GM21360 (cell line): ENCODE data around the gene MRFAP1.

Source experiments
- ATAC-seq: cut with Tn5 transposase; IDR thresholded peaks from one replicate; pipeline ENCODE4 v1.9.1; 2021; ENCODE audit warnings: mild to moderate bottlenecking, moderate library complexity; ENCODE audit not compliant: unreplicated experiment

MRFAP1 gene

GRCh38 chr4:6640292-6641163 is at the start of gene MRFAP1:
TSS of gene MRFAP1 (plus strand) at chr4:6640685. CDS start at chr4:6640863, 178 bp downstream.
- peak; percentile 74 for ATAC-seq

GRCh38 chr4:6591313-6591712 is 49.2 kb upstream of the MRFAP1 start:
- ATAC-seq = no peak

DNA sequence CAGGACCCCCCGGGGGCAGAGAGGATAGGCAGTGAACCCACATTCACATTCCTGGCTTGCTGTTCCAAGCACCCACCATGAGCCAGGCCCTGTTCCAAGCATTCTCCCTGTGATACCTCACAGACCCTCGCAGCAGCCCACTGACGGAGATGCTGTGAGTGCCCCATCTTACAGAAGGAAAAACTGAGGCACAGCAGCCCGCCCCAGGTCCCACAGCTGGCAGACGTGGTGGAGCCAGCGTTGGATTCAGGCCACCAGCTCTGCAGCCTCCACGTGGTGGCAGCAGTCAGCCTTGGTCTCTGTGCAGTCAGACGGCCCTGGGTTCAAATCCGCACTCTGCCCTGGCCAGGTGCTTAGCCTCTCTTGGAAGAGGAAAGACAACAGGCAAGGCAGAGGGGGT is 48.7 kb upstream of the MRFAP1 start:
- no peak for ATAC-seq

DNA sequence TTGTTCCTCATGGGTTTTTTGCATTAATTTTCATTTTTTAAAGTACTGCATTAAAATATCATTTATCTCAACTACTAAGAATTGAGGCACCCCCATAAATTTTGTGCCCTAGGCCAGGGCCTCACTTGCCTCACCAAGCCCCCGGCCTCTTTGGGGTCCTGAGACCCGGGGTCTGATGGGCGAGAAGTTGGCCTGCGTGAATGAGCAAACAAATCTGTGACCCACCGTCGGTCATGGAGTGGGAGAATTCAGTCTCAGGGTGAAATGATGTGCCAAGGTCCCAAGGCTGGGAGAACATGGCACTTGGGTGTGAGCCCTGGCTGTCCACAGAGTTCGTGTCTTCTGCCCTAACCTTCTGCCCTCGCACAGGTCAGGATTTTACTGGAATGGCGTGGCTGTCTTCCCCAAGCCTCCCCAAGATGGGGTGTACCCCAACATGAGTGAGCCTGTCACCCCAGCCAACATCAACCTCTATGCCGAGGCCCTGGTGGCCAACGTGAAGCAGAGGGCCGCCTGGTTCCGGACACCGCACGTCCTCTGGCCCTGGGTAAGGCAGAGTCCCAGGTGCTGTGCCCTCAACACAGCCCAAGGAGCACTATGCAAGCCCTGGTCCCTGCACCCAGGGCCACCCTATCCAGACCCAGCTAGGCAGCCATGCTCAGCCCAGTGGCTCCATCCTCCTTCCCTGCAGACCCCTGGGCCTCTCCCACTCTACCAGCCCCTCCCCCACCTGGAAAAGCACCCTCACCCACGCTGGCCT is 47.5 kb upstream of the MRFAP1 start:
- no peak for ATAC-seq

- ATAC-seq = no peak
These were observed 46.1 kb upstream of the MRFAP1 start for GRCh38 chr4:6594341-6594740.

- no peak for ATAC-seq
These were observed 45.6 kb upstream of the MRFAP1 start for GRCh38 chr4:6594826-6595355.

DNA sequence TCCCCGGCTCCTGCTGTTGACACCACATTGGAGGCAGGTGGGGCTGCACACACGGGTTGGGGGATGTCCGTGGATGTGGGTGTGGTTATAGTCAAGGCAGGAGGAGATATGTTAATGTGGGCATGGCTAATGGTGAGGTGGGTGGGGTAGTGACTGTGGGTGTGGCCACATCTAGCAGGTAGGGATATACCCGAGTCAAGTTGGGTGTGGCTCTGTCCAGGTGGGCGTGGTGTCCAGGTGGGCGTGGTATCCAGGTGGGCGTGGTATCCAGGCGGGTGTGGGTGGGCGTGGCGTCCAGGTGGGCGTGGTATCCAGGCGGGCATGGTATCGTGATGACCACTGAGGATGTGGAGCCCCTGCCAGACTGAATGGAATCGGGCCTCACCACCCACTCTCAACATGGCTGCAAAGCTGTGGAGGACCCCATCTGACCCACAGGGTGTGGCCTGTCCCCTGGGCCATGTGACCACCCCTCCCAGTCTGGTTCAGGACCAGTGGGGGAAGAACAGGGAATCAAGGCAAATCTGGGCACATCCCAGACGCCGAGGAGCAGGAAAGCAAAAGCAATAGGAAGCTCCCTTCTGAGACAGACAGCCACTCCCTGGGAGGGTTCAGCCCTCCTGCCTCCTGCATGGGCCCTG is 44.5 kb upstream of the MRFAP1 start:
- no peak for ATAC-seq

DNA sequence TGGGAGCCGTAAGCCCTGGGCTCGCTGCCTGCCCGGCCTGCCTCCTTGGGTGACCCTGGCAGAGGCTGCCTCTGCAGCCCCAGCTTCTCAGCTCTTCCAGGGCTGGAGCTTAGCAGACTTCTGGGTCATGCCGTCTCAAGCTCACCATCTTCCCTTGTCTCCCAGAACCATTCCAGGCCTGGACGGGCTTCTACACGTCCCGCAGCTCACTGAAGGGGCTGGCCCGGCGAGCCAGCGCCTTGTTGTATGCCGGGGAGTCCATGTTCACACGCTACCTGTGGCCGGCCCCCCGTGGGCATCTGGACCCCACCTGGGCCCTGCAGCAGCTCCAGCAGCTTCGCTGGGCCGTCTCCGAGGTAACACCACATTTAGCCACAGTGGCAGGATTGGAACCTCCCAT is 43.5 kb upstream of the MRFAP1 start:
- no peak for ATAC-seq

DNA sequence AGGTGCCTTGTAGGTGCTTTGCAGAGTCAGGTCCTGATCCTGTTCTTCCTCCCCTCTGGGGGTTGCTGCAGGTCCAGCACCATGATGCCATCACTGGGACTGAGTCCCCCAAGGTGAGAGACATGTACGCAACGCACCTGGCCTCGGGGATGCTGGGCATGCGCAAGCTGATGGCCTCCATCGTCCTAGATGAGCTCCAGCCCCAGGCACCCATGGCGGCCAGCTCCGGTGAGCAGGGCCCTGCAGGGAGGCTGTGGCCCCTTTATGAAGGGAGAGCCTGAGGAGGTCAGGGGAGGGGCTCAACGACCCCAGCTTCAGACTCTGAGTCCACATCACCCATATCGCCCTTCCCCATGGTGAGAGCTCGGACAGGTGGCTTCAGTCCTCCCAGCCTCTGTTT is 42.4 kb upstream of the MRFAP1 start:
- ATAC-seq = no peak

DNA sequence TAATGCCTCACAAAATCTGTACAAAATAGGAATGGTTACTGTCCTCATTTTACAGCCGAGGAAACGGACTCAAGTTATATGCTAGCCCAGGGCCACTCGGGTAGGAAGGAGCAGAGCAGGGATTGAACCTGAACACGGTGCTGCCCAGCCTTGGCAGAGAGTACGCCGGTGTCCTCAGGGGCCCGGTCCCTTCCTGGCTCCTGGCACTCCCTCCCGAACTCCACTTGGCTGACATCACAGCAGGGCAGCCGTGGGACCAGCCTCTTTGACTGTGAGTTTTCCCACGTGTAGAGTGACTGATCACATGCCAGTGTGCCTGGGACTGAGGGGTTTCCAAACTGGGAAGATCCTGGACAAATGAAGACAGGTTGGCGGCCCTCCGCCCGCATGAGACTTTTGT is 41.8 kb upstream of the MRFAP1 start:
- ATAC-seq = no peak

DNA sequence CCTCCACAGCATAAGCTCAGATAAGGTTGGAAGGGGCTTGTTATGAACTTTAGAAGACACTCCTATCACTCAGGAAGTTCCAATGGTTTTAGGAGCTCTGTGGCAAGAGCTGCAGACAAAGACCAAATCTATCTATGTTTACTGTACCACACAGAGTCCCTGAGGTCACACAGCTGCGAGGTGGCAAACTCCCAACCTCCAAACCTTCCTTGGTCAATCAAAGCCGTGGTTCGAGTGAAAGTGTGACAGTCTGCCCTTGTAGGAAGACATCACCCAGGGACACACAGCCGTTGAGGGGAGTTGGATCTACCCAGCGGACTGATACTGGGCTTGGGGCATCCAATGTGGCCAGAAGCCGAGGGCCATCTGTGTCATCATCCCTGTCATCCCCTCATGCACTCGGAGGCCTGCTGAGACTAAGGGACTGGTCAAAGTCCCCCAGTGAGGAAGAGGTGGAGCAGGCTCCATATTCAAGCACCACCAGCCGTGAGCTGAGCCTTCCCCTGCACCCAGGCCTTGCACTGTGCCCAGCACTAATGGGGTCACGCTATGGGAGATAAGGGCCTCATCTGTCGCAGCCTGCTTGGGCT is 38.7 kb upstream of the MRFAP1 start:
- no peak for ATAC-seq

DNA sequence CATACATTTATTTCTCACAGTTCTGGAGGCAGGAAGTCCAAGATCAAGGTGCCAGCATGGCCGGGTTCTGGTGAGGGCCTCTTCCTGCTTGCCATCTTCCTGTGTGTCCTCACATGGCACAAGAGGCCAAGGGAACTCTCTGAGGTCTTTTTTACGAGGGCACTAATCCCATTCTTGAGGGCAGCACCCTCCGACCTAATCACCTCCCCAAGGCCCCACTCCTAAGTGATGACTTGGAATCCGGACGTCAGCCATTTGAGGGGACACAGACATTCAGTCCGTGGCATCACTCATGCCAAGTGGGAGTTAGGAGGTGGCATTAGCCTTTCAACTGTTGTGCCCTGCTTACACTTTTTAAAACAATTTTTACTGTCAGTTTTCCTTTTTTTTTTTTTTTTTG is 38.2 kb upstream of the MRFAP1 start:
- ATAC-seq = no peak

DNA sequence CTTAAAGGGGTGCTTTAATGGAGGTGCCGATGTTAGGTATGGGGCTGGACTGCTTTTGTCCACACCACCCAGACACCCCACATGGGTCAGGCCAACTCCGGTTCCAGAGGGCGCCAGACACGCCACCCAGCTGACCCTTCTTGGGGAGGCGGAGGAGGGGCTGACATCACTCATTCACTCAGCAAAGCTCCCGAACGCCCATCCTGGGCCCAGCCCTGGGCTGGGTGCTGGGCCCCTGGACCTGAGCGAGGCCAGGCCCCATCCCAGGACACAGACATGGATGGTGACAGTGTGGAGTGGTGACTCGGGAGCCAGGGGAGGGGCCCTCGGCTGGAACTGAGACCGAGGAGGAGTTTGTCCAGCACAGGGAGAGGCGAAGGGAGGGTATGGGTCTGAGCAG is 37.4 kb upstream of the MRFAP1 start:
- ATAC-seq = no peak

GRCh38 chr4:6605114-6605513 is 35.4 kb upstream of the MRFAP1 start:
- ATAC-seq = no peak

DNA sequence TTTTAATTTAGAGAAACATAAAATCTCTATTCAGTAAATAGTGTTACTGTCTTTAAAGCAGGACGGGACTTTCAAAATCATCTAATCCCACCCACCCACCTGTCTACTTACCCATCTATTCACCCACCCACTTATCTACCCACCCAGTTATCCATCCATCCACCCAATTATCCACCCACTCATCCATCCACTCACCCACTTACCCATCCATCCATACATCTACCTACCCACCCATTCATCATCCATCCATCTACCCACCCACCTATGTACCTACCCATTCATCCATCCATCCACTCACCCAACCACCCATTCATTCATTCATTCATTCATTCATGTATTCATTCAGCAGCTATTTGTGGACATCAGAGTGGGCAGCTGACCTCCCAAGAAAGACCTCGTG is 34.9 kb upstream of the MRFAP1 start:
- no peak for ATAC-seq

- no peak for ATAC-seq
These were observed 33.8 kb upstream of the MRFAP1 start for GRCh38 chr4:6606465-6607235.

GRCh38 chr4:6607368-6608055 is 33.0 kb upstream of the MRFAP1 start:
- no peak for ATAC-seq

DNA sequence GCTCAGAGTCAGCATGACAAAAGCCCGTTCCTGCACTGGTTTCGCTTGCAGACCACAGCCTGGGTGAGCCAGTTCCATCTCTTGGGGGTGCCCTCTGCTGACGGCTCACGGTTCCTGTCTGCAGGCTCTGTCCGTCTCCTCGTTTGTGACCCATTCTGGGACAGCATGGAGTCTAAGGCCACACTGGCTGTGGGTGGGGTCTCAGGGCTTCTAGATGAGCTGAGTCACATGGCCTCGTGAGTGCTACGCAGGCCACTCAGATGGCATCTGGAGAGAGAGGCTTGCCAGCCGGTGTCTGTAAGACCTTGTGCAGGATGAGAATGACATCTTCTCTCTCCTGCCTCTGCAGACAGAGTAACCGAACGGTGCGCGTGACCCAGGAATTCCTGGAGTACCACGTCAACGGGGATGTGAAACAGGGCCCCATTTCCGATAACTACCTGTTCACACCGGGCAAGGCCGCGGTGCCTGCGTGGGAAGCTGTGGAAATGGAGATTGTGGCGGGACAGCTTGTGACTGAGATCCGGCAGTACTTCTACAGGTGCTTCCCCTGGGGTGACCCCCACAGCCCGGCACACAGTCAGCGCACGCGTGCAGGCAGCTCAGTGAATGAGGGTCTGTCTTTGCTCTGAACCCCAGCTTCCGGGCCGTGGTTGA is 31.6 kb upstream of the MRFAP1 start:
- ATAC-seq = no peak

DNA sequence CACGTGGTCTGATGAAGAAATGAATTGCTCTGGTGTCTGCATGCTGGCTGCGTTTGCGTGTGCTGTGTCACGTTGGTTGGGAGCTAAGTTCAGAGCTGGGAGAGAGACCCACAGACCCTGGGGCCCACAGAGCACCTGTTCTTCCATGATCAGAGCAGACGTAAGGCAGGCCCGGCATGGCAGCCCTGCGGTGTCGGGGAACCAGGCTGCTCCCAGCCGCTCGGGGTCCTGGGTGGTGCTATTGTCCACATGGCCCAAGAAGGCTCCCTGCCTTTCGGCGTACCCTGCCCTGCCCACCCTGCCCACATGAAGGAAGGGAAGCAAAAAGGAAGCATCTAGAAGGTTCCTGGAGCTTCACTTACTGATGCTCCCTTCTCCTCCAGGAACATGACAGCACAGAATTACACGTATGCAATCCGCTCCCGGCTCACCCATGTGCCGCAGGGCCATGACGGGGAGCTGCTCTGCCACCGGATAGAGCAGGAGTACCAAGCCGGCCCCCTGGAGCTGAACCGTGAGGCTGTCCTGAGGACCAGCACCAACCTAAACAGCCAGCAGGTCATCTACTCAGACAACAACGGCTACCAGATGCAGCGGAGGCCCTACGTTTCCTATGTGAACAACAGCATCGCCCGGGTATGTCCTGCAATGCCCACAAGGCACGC is 30.9 kb upstream of the MRFAP1 start:
- ATAC-seq = no peak
